HL-60 (cell line): ENCODE data around the gene LPO.

Experiments
- DNase-seq, 2 experiments: peaks; one replicate each; pipeline ENCODE4 v3.0.0-alpha.2; 2010 to 2020; ENCODE audit warnings: low read depth in 1 of 2, low spot score in 1 of 2
- H3K27ac ChIP-seq: fragments of 250-450 bp; sonication (Bioruptor Pico); replicated peaks from 2 replicates; pipeline ENCODE4 v1.5.1; 2020; ENCODE audit warnings: mild to moderate bottlenecking, moderate library complexity
- H3K27me3 ChIP-seq: fragments of 250-450 bp; sonication (Bioruptor Pico); 2 replicates; pipeline ENCODE4 v1.5.1; 2021; ENCODE audit warnings: mild to moderate bottlenecking, moderate library complexity; ENCODE audit not compliant: insufficient read depth, poor library complexity, severe bottlenecking
- H3K4me3 ChIP-seq: replicated peaks from 2 replicates; pipeline ENCODE4 v1.5.1; 2011; ENCODE audit warnings: mild to moderate bottlenecking, control low read depth, low read length; ENCODE audit not compliant: insufficient read depth
- GABPA ChIP-seq: IDR thresholded peaks from 2 replicates; pipeline ENCODE4 v1.6.1; 2012; ENCODE audit warnings: low read depth
- POLR2AphosphoS5 ChIP-seq: IDR thresholded peaks from 2 replicates; pipeline ENCODE4 v1.6.1; 2012; ENCODE audit warnings: low read depth
- SPI1 ChIP-seq: IDR thresholded peaks from 2 replicates; pipeline ENCODE4 v1.6.1; 2012; ENCODE audit warnings: low read depth, mild to moderate bottlenecking, borderline replicate concordance
- TF ChIP-seq, protein P1 (sequence below): IDR thresholded peaks from one replicate; pipeline ENCODE4 v1.5.1; 2011; ENCODE audit warnings: low read length, control low read depth, inconsistent platforms; ENCODE audit not compliant: insufficient read depth
- TF ChIP-seq, protein P2 (sequence below): IDR thresholded peaks from 2 replicates; pipeline ENCODE4 v1.6.1; 2012; ENCODE audit warnings: low read depth; ENCODE audit not compliant: insufficient replicate concordance

The LPO gene

DNA sequence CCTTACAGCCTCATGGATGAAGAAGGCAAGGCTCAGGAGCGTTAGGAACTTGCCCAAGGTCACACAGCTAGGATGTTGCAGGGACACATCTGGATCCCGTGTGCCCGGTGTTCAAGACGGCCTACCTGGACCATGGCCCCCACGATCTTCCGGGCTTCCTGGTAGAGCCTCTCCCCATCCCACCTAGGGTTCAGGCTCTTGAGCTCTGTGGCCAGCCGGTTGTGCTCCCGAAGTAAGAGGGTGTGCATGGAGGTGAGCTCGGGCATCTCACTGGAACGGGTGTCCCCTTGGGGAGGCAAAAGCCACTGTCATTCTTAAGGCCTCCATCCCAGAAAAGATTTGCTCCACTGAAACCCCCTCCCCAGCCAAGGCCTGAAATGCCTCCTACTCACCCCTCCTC lies 37.0 kb downstream of the LPO start:
- Histone ChIP-seq H3K27ac (peak overlapping the region; percentile 99), H3K4me3 (peak overlapping the region; percentile 64), H3K27me3 (no peaks in the 10 kb centered on the region)
- TF ChIP-seq, protein P1, sequence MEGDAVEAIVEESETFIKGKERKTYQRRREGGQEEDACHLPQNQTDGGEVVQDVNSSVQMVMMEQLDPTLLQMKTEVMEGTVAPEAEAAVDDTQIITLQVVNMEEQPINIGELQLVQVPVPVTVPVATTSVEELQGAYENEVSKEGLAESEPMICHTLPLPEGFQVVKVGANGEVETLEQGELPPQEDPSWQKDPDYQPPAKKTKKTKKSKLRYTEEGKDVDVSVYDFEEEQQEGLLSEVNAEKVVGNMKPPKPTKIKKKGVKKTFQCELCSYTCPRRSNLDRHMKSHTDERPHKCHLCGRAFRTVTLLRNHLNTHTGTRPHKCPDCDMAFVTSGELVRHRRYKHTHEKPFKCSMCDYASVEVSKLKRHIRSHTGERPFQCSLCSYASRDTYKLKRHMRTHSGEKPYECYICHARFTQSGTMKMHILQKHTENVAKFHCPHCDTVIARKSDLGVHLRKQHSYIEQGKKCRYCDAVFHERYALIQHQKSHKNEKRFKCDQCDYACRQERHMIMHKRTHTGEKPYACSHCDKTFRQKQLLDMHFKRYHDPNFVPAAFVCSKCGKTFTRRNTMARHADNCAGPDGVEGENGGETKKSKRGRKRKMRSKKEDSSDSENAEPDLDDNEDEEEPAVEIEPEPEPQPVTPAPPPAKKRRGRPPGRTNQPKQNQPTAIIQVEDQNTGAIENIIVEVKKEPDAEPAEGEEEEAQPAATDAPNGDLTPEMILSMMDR = no peak
- peak; percentile 91; the same call in 1 of the 2 replicates for TF ChIP-seq POLR2AphosphoS5
- no peak for DNase-seq

GRCh38 chr17:58276423-58276822 lies 38.0 kb downstream of the LPO start:
- peak; percentile 61 for TF ChIP-seq POLR2AphosphoS5
- no peak for TF ChIP-seq GABPA
- Histone ChIP-seq H3K27me3 (no peaks in the 10 kb centered on the region), H3K27ac (peak overlapping the region; percentile 99), H3K4me3 (peak overlapping the region; percentile 64)
- DNase-seq = no peak

DNA sequence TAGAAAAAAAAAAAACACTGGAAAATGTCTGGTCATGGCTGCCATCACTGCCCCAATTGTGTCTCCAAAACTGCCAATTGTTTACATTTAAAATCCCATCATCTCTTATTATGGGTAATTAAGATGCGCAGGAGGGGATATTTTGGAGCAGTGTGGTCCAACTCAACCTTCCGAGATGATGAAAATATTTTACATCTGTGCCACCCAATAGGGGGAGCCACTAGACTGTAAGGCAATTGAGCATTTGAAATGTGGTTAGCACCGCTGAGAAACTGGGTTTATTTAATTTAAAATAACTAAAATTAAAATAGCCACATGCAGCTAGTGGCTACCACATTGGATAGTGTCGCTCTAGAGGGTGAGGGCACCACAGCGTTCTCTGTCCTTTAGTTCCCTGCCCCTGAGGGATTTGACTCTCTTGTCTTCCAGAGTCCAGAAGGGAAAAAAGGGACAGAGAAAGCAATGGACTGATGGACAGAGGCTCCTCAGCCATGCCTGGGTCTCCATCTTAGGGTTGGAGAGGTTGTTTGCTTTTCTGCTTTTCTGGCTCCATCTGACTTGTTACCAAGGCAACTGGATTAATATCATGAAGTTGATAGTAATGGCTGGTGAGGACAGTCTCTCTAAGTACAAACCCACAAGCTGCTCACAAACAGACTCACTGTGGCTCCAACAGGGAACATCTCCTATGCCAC lies 38.9 kb downstream of the LPO start:
- DNase-seq = peak in 1 of 2 experiments; percentile 43
- H3K27ac ChIP-seq = peak overlapping the region; percentile 99
- H3K27me3 ChIP-seq = no peaks in the 10 kb centered on the region
- TF ChIP-seq, protein P1 = peak; percentile 26
- TF ChIP-seq, protein P2, sequence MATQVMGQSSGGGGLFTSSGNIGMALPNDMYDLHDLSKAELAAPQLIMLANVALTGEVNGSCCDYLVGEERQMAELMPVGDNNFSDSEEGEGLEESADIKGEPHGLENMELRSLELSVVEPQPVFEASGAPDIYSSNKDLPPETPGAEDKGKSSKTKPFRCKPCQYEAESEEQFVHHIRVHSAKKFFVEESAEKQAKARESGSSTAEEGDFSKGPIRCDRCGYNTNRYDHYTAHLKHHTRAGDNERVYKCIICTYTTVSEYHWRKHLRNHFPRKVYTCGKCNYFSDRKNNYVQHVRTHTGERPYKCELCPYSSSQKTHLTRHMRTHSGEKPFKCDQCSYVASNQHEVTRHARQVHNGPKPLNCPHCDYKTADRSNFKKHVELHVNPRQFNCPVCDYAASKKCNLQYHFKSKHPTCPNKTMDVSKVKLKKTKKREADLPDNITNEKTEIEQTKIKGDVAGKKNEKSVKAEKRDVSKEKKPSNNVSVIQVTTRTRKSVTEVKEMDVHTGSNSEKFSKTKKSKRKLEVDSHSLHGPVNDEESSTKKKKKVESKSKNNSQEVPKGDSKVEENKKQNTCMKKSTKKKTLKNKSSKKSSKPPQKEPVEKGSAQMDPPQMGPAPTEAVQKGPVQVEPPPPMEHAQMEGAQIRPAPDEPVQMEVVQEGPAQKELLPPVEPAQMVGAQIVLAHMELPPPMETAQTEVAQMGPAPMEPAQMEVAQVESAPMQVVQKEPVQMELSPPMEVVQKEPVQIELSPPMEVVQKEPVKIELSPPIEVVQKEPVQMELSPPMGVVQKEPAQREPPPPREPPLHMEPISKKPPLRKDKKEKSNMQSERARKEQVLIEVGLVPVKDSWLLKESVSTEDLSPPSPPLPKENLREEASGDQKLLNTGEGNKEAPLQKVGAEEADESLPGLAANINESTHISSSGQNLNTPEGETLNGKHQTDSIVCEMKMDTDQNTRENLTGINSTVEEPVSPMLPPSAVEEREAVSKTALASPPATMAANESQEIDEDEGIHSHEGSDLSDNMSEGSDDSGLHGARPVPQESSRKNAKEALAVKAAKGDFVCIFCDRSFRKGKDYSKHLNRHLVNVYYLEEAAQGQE = peak; percentile 9
- TF ChIP-seq SPI1 = no peak
- H3K4me3 ChIP-seq = peak overlapping the region; percentile 64

GRCh38 chr17:58277802-58278595 lies 39.6 kb downstream of the LPO start:
- TF ChIP-seq, protein P1 = no peak
- TF ChIP-seq SPI1 = no peak
- no peak for TF ChIP-seq GABPA
- TF ChIP-seq, protein P2 = peak; percentile 15
- TF ChIP-seq POLR2AphosphoS5 = peak; percentile 90

More at GRCh38 chr17:58277802-58278595, 39.6 kb downstream of the LPO start:
- Histone ChIP-seq H3K27me3 (no peaks in the 10 kb centered on the region), H3K27ac (peak overlapping the region; percentile 99), H3K4me3 (peak overlapping the region; percentile 64)
- DNase-seq = peak in 1 of 2 experiments; percentile 44
